Neural cell (in vitro differentiated cells): ENCODE data around the gene BCKDK. TPM values are rescaled to one million over a fixed set of nuclear protein-coding genes. Genes with fewer than 3 reads are reported as not detected.

Source experiments
- H2AFZ ChIP-seq: fragments of 200-600, 300-800 bp; sonication (generic), shearing (Covaris generic); 2 replicates; pipeline ENCODE4 v1.6.0; 2014; ENCODE audit warnings: low read depth, mild to moderate bottlenecking, antibody characterized with exemption, low read length, moderate library complexity
- H3F3A ChIP-seq: fragments of 200-600 bp; shearing (Covaris generic); 2 replicates; pipeline ENCODE4 v1.6.1; 2016; ENCODE audit warnings: mild to moderate bottlenecking, moderate library complexity, mixed read lengths, antibody characterized with exemption, low read length; ENCODE audit not compliant: insufficient read depth, poor library complexity, severe bottlenecking
- H3K27ac ChIP-seq: fragments of 200-600, 300-800 bp; sonication (generic), shearing (Covaris generic); 2 replicates; pipeline ENCODE4 v1.5.1; 2014; ENCODE audit warnings: mild to moderate bottlenecking, low read length, moderate library complexity
- H3K27me3 ChIP-seq: fragments of 300-800, 200-600 bp; sonication (generic), shearing (Covaris generic); 2 replicates; pipeline ENCODE4 v1.6.0; 2014; ENCODE audit warnings: mild to moderate bottlenecking, low read depth, low read length, moderate library complexity; ENCODE audit not compliant: insufficient read depth
- H3K36me3 ChIP-seq: fragments of 300-800, 200-600 bp; sonication (generic), shearing (Covaris generic); 2 replicates; pipeline ENCODE4 v1.5.1; 2014; ENCODE audit warnings: mild to moderate bottlenecking, antibody characterized with exemption, low read length, moderate library complexity; ENCODE audit not compliant: insufficient read depth
- H3K4me2 ChIP-seq: fragments of 300-800, 200-600 bp; sonication (generic), shearing (Covaris generic); 2 replicates; pipeline ENCODE4 v1.6.0; 2014; ENCODE audit warnings: mild to moderate bottlenecking, low read length
- H3K4me3 ChIP-seq: fragments of 300-800, 200-600 bp; sonication (generic), shearing (Covaris generic); 2 replicates; pipeline ENCODE4 v1.5.1; 2014; ENCODE audit warnings: mild to moderate bottlenecking, low read length, moderate library complexity
- H3K79me2 ChIP-seq: fragments of 200-600 bp; shearing (Covaris generic); replicated peaks from 2 replicates; pipeline ENCODE4 v1.6.0; 2014; ENCODE audit warnings: mild to moderate bottlenecking, low read length, moderate library complexity; ENCODE audit not compliant: insufficient read depth
- H3K9ac ChIP-seq: fragments of 300-800, 200-600 bp; sonication (generic), shearing (Covaris generic); 2 replicates; pipeline ENCODE4 v1.6.1; 2016; ENCODE audit warnings: mild to moderate bottlenecking, low read length, mixed read lengths
- H3K9me2 ChIP-seq: fragments of 200-600 bp; shearing (Covaris generic); 2 replicates; pipeline ENCODE4 v1.6.1; 2016; ENCODE audit warnings: mild to moderate bottlenecking, low read length, mixed read lengths; ENCODE audit not compliant: insufficient read depth
- H3K9me3 ChIP-seq: fragments of 200-600, 300-800 bp; sonication (generic), shearing (Covaris generic); 2 replicates; pipeline ENCODE4 v1.6.1; 2016; ENCODE audit warnings: mild to moderate bottlenecking, mixed run types, low read length, moderate library complexity, mixed read lengths
- H4K20me1 ChIP-seq: fragments of 200-600 bp; shearing (Covaris generic); 2 replicates; pipeline ENCODE4 v1.6.1; 2016; ENCODE audit warnings: mild to moderate bottlenecking, mixed run types; ENCODE audit not compliant: insufficient read depth
- CTCF ChIP-seq: fragments of 450-650 bp; IDR thresholded peaks from 2 replicates; pipeline ENCODE4 v1.5.1; 2014; ENCODE audit warnings: antibody characterized with exemption, mild to moderate bottlenecking, moderate library complexity; ENCODE audit not compliant: poor library complexity, severe bottlenecking
- EP300 ChIP-seq: fragments of 450-650 bp; conservative IDR thresholded peaks from 2 replicates; pipeline ENCODE4 v1.6.1; 2014; ENCODE audit warnings: antibody characterized with exemption, mild to moderate bottlenecking, moderate library complexity; ENCODE audit not compliant: poor library complexity, severe bottlenecking
- EZH2 ChIP-seq: fragments of 200-600, 300-800 bp; shearing (Covaris generic), sonication (generic); IDR thresholded peaks from 2 replicates; pipeline ENCODE4 v1.6.1; 2014; ENCODE audit warnings: antibody characterized with exemption, low read length, borderline replicate concordance, mild to moderate bottlenecking; ENCODE audit not compliant: insufficient read depth, poor library complexity, severe bottlenecking
- MXI1 ChIP-seq: fragments of 450-650 bp; conservative IDR thresholded peaks from 2 replicates; pipeline ENCODE4 v1.6.1; 2014; ENCODE audit warnings: antibody characterized with exemption, mild to moderate bottlenecking; ENCODE audit not compliant: poor library complexity, severe bottlenecking
- POLR2AphosphoS5 ChIP-seq: IDR thresholded peaks from 2 replicates; pipeline ENCODE4 v1.6.1; 2012
- RAD21 ChIP-seq: fragments of 450-650 bp; conservative IDR thresholded peaks from 2 replicates; pipeline ENCODE4 v1.6.1; 2014; ENCODE audit warnings: antibody characterized with exemption, mild to moderate bottlenecking, moderate library complexity
- REST ChIP-seq: IDR thresholded peaks from 2 replicates; pipeline ENCODE4 v1.6.1; 2012; ENCODE audit warnings: borderline replicate concordance
- SMC3 ChIP-seq: fragments of 450-650 bp; conservative IDR thresholded peaks from 2 replicates; pipeline ENCODE4 v1.6.1; 2014; ENCODE audit warnings: antibody characterized with exemption, mild to moderate bottlenecking, moderate library complexity; ENCODE audit not compliant: poor library complexity
- TAF1 ChIP-seq: IDR thresholded peaks from 2 replicates; pipeline ENCODE4 v1.6.1; 2012; ENCODE audit warnings: low read depth
- polyA plus RNA-seq: library from polyadenylated mRNA; depleted of rRNA; stranded (reverse); fragments of >200 nt; gene quantifications from 2 replicates; pipeline ENCODE4 v1.2.3, GENCODE V29; 2014

BCKDK gene
- polyA plus RNA-seq, 1 donor from 2014 or later, result 26.8 TPM

GRCh38 chr16:31063843-31064611, 44.2 kb upstream of the BCKDK start:
- peaks cover 7% of the 10 kb centered on the region for H3K36me3 ChIP-seq
- H3K79me2 ChIP-seq, result peaks cover 10% of the 10 kb centered on the region
- H3K4me2 ChIP-seq, result no peak overlapping the region
- H3K27ac ChIP-seq, result no peak overlapping the region
- no peaks in the 10 kb centered on the region for H3K27me3 ChIP-seq
- no peak overlapping the region for H2AFZ ChIP-seq
- no peaks in the 10 kb centered on the region for H3F3A ChIP-seq
- no peak overlapping the region for H3K4me3 ChIP-seq
- H3K9ac ChIP-seq, result no peak overlapping the region
- TF ChIP-seq MXI1 (no peak), EP300 (no peak), RAD21 (no peak), REST (no peak), CTCF (no peak), SMC3 (no peak), EZH2 (no peak), TAF1 (no peak), POLR2AphosphoS5 (no peak)
- H4K20me1 ChIP-seq, result no peaks in the 10 kb centered on the region
- no peaks in the 10 kb centered on the region for H3K9me2 ChIP-seq
- no peaks in the 10 kb centered on the region for H3K9me3 ChIP-seq

GRCh38 chr16:31064882-31065461, 43.2 kb upstream of the BCKDK start:
- Histone ChIP-seq H3K9ac (no peak overlapping the region), H3K27me3 (no peaks in the 10 kb centered on the region), H3K9me2 (no peaks in the 10 kb centered on the region), H3K27ac (no peak overlapping the region), H3K79me2 (peaks cover 13% of the 10 kb centered on the region), H4K20me1 (no peaks in the 10 kb centered on the region), H3K9me3 (no peaks in the 10 kb centered on the region), H3F3A (no peaks in the 10 kb centered on the region), H3K4me2 (no peak overlapping the region), H3K36me3 (peaks cover 7% of the 10 kb centered on the region), H2AFZ (no peak overlapping the region), H3K4me3 (no peak overlapping the region)
- no peak for TF ChIP-seq REST
